DMS114 treated with DMSO at 0.1 percent for 48 hours (cell line): Measurements from ENCODE around the gene KLK14.

ENCODE experiments used
- DNase-seq: peaks from one replicate; lab custom pipeline; 2025; ENCODE audit not compliant: unreplicated experiment; lab: John Stamatoyannopoulos, UW

The KLK14 gene

DNA sequence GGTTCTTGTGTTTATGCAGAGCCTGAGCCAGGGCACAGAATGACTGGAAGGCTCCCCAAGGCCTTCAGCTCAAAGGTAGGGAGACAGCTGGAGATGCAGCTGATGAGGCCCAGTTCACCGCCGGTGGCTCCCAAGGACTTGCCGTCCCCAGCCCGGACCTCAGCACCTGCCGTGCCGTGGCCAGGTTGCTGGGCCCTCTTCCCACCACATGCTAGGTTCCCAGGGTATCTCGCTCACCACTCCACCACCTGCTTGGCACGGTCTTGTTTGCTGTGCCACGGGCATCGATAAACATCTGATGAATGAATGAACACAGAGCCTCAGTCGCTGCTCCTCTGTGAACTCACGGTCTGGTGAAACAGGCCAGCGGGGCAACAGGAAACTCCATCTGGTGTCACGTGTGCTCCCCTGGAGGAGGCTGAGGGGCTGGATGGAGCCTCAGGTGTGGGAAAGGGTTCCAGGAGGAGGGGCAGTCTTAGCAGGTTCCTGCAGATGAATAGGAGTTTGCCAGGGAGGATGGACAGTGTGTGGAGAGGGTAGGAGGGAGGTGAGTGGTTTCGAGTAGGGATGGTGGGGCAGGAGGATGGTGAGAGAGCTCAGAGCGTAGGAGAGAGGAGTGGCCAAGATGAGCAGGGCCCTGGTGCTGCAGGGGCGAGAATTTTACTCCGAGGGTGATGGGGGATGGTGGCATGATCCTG, 3.6 kb upstream of the KLK14 start:
- DNase-seq = no peak

DNA sequence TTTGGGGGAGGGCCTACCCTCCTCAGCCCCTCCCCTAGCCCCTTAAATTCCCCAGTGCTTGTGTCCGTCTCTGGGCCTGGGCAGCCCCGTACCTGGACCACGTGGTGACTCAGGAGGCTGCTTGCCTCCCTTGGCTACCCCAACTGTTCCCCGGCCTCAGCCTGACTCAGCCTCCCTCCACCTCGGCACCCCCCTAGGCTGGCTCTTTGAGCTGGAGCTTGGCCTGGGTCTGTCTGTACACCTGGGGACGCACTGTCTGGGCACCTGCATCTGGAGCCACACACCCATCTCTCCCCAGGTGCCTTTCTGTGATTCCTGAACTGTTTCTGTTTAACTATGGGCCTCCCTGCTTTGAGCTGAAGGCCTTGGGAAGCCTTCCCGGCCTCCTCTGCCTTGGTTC, 1.8 kb upstream of the KLK14 start:
- no peak for DNase-seq

DNA sequence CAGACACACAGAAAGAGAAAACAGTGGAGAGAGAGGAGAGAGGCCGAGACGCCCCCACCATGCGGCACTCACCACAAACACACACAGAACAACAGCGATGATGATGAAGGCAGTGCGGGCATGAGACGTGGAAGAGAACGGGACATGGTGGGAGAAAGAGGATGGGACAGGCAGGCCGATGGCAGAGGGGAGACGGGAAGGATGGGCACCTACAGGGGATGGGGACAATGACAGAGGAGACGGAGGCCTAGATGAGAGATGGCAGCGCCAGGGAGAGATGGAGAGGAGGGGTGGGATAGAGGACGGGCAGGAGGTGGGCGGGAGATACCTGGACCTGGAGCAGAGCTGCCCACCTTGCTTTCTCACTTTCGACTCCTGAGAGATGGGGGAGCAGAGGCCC, 1.1 kb upstream of the KLK14 start:
- DNase-seq = no peak

DNA sequence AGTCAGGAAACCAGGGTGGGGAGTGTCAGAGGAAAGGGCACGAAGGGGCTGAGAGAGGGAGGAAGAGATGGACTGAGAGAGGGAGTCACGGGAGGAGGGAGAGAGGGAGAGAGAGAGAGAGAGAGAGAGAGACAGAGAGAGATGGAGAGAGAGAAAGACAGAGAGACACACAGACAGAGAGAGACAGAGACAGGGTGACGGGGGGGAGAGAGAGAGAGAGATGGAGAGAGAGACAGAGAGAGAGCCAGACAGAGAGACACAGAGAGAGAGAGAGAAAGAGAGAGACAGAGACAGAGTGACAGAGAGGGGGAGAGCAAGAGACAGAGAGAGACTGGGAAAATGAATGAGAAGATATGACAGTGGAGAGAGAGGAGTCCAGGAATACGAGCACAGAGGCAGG, 494 bp upstream of the KLK14 start:
- DNase-seq = no peak

DNA sequence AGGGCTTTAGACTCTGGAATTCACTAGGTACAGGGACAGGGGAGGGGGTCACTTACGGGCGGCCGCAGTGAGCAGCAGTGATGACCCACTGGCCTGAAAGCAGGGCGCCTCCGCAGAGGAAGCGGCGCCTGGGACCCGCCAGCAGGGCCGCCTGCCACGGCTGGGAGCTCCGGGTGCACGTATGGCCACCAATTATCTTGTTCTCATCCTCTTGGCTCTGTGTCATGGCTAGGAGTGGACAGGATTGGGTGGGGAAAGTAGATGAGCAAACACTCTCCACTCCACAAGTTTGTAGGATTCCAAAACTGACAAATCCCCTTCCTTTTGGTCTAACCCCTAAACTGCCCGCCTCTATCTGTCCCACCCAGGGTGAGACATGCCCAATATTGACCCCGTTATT, 1.2 kb downstream of the KLK14 start:
- no peak for DNase-seq

DNA sequence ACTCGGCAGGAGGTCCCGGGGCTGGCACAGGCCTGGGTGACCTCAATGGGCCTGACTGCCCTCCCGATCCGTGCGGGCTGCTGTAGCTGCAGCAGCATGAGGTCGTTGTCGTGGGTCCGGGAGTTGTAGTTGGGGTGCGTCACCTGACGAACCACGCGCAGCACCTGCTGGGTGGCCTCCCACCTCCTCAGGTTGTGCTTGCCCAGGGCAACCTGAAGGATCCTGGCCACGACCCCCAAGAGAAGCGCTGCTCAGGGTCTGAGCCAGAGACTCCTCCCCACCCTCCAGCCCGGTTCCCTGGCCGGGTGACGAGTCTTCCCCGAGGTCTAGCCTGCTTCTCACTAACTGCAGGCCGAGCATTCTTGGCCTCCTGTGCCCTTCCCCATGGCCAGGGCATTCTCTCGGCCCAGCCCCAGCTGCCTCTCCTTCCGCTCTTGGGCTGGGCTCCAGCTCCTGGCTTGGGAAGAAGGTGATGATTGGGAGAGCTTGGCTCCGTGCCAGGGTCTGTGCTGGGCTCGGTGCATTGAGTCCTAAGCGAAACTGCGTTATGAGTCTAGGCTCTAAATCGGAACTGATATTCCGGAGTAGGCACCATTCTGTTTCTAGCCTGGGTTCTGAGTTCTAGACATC, 3.1 kb downstream of the KLK14 start:
- DNase-seq = no peak

DNA sequence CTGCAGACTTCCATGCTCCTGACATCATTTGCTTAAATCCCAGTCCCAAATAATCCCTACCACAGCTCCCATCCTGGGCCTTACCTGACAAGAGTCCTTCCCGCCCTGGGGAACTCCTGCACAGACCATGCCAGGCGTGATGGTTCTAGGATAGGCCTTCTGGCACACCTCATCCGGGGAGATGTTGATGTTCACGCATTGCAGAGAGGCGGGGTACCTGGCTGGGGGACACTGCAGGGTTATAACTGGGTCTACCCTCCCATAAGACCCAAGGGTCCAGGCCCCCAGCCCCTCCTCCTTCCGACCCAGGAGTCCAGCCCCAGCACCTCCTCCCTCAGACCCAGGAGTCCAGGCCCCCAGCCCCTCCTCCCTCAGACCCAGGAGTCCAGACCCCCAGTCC, 4.0 kb downstream of the KLK14 start:
- DNase-seq = no peak

DNA sequence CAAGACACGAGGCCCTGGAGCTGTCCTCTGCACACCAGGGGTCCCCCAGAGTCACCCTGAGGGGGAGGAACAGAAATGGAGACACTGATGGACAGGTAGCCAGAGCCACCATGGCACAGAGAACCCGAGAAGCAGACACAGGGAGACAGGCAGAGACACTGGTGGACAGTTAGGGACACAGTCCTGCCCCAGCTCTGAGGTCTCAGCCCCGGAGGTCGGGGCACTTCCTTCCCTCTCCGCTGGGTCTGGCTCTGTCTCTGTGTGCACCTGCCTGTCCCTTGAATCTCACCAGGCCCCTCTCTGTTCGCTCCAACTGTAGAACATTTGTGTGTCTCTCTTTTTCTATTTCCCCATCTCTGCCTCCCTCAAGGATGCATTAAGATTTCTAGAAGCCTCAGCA, 4.6 kb downstream of the KLK14 start:
- DNase-seq = no peak

DNA sequence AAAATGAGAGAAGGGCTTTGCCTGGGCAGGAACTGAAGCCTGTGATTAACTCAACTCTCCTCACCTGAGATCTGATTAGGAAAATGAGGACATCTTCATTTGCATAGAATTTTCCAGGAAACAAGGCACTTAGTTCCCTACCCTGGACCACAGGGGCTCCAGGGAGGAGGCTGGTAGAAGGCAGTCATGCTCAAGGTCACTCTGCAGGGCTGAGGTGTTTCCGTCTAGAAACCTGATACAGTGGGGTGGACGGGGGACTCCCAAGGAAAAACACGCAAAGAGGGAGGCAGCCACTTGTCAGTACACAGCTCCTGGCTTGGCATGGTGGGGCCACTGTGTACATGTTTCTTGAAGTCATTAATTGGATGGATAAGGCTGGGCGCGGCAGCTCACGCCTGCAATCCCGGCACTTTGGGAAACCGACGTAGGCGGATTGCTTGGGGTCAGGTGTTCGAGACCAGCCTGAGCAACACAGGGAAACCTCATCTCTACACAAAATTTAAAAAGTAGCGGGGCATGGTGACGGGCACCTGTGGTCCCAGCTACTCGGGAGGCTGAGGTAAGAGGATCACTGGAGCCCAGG, 6.0 kb downstream of the KLK14 start:
- DNase-seq = no peak

DNA sequence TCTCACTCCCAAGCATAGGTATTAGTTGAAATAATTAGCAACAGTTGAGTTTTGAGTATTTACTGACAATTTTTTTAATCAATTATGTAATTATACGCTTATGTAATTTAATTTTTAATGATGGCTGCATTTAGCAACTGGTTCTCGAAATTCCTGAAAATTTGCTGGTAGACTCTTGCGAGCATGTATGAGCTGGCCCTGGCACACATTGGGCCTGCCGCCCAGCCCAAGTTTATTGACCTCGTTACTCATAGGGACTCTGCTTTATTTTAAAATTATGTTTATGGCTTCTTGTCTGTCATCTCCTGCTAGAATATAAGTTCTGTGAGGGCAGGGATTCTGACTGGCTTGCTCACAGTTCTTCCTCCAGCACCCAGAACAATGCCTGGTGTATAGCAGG, 6.7 kb downstream of the KLK14 start:
- no peak for DNase-seq

DNA sequence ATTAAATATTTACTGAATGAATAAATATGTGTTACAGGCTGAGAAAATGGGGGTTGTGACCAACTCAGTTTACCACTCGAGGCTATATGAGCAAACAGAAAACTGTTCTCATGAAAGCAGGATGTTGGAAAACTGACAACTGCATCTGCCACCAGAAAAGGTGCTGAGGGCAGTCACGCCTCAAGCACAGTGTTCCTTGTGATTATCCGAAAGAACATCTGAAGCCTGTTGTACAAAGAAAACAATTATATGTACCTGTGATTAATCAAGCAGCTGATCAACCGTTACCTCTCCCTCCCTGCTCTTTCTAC, 11.6 kb downstream of the KLK14 start:
- no peak for DNase-seq

DNA sequence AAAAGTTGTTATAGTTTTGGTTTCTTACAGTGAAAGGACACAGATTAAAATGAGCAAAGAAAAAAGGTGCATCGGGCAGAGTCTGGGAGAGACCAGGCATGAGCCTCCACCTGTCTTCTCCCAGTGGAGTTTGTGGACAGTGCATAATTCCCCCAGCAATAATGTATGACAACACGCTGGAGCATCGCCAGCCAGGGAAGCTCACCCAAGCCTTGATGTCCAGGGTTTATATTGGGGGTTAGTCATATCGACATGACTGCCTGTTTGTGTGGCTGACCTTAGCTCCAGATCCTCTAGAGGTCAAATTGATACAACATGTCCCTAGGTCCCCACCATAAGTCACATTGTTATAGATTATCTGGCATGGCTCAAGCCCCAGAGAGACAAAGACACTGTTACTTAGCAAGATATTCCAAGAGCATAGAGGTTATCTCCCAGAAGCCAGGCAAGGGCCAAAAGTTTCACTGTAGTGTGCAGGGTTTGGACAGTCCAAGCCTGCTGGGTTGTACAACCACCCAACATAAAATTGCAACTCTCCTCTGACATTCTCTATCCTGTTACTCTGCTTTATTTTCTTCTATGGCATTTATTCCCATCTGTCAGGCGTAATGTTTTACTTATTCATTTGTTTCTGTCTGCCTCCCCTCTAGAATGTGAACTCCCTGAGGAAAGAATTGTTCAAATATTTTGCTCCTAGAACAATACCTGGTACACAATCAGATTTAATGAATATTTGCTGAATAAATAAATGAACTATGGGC, 12.2 kb downstream of the KLK14 start:
- no peak for DNase-seq

DNA sequence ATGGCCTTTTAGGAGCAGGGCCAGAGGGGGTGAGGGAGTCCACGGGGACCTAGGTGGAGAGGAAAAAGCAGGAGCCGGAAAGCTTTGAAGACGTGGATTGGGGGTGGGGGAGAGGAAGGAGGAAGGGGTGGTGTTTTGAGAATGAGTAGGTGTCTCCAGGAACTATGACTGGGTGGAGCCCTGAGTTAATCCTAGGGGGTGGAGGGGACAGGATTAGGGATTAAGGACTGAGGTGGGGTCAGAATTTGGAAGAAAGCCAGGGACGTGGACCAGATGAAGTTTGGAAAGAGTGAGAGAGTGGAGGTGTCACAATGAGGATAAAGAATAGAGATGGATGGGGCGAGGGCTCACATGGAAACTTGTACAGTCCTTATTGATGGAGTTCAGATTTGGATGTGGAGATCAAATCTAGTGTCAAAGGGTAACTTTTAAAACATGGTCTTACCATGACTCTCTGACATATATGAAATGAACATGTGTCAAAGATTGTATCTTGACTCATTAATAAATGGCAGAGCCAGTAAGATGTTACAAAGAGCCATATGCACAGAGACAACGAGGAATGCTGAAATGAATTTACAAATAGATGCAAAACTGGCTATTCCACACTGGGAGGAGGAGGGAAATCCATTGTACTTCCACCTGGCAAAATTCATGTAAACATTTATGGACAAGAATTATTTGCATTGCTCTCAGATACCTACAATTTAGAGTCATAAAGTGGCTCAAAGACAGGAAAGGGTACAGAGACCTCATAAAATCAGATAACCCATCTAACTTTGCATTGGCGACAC, 16.1 kb downstream of the KLK14 start:
- DNase-seq = no peak

DNA sequence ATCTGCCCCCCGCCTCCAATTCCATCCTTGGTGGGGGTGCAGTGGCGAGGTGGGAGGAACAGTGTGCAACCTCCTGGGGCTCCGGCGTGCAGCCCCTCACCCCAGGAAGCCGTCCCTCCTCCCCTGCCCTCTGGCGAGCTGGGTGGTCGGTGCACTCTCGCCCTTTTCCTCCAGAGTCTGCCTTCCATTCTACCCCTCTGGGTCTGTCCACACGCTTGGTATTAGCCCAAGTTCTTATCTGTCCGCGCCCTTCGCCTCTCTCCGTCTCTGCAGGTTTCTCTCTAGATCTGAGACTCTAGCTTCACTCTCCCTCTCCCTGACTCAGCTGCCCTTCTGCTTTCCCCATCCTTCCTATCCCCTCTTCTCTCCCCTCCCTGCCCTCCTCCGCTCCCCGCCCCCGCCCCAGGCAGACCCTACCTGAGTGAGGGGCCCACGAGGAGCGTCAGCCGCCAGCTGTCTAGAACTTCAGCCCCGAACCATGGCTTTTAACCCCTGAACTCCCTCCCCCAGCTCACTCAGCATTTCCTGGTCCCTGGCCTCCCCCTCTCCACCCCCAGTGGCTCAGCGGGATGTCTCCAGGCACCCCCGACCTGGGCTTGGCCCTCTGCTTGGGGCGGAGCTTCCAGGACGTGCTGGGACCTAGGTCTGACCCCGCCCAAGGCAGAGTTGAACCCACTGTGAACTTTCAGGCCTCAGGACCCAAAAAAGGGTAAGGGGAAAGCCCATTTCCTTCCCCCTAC, 17.3 kb downstream of the KLK14 start:
- no peak for DNase-seq

DNA sequence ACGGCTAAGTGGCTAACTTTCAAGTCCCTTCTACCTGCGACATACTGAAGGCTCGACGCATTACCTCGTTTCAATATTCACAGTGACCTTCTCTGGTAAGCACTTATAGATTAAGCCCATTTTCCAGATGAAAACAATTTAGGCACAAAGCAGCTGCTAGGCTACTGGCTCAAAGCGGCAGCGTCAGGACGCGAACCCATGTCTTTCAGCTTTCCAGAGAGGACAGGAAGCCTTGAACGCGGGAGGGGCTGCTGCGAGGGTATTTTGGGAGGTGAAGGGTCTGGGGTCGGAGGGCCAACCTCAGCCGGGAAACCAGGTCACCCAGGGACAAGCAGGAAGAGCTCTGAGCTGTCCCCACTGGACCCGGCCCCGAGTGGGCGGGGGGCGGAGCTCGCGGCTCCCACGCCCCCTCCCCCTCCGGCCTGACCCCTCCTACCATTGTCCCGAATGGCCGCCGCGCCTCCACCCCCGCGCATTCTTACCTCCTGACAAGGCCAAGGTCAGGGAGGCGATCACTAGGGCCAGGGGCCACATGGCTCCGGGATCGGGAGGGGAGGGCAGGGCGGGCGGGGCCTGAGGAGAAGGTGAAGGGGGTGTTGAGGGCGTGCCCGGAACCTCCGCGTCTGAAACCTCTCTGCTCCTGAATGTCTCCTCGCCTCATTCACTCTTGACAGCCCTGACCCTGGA, 18.0 kb downstream of the KLK14 start, which contains the start of gene KLK13:
Gene KLK13 (minus strand): TSS at position 559 of the 687 bp plus-strand sequence. CDS start 25 bp downstream, at position 534.
- no peak for DNase-seq

DNA sequence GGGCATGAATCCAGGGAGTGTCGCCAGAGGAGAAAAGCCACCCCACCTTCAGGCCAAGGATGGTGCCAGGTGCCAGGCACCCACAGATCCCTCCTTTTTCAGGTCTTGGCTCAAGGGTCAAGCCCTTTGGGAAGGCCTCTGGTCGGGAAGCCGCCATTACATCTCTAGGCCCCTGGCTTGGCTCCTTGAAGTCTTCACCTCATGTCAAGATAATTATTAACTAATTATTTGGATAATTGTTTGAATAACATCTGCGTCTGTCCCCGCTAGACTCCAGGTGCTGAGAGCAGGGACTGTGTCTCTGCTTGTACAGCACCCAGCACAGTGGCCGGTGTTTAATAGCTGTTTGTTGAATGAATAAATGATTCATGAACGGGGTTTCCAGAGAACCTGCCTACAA, 19.0 kb downstream of the KLK14 start:
- DNase-seq = no peak

DNA sequence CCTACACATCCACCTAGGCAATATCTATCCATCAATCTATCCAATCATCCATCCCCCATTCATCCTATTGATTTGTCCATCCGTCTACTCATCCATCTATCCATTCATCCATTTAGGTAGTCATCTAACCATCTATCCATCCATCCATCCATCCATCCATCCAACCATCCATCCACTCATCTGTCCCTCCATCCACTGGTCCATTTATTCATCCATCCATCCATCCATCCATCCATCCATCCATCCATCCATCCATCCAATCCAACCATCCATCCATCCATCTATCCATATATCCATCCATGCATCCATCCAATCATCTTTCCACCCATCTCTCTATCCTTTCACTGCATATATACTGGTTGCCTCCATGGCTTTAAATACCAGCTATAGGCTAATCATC, 21.7 kb downstream of the KLK14 start:
- DNase-seq = no peak

DNA sequence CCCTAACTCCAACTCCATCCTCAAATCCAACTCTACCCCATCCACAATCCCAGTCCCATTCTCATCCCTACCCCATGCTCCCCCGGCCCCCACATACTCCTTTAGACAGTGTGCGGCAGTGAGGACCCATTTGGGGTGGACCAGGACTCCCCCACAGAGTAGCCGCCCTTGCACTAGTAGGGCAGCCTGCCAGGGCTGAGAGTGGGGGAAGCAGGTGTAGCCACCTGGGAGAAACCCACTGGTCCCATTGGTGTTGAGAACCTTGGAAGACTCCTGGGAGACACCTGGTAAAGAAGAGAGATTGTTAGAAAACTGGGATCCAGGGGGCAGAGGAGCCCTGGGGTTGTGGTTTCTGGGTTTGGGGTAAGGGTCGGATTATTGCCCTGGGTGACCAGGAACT, 22.4 kb downstream of the KLK14 start:
- DNase-seq = no peak

DNA sequence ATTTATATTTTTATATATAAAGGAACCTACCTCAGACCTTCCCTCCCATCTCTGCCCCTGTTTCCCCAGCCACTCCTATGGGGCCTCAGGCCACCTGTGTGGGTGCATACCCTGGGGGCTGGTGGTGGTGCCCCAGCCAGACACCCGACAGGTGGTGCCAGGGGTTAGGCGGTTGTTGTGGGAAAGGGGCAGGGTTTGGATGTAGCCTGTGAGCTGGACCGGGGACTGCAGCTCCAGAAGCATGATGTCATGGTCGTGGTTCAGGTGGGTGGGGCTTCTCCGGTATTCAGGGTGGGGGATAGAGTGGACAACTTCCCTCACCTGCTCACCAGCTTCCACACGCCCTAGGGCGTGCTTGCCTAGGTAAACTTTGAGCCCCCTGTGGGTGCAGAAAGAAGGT, 23.0 kb downstream of the KLK14 start:
- DNase-seq = no peak

DNA sequence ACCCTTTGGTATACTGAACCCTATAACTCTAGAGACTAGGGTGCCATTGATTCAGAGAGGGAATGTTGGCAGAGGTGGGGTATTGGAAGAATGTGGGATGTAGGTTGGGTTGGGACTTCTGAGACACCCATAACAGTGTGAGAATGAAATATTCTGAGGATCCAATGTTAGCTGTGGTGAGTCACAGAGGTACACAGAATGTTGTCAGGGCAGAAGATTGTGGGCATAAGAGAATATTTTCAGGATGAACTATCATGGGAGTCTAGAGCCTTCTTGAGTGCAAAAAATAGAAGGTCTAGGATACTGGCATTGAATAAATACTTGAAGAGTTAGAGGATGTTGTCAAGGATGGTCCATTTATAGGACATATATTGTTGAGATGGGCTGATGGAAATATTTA, 26.8 kb downstream of the KLK14 start:
- no peak for DNase-seq
